ENCODE data around the gene ABCC1. TPM values are rescaled to one million over a fixed set of nuclear protein-coding genes. Genes with fewer than 3 reads are reported as not detected.

The ABCC1 gene
- total and polyA plus RNA-seq, 2 of the 8 experiments (the other 6 are each of a cell fraction or from before 2014, with no cell fraction given), result 42.6 to 66.8 TPM

GRCh38 chr16:16151315-16151714 lies 201.9 kb downstream of the ABCC1 start (continued):
- TF ChIP-seq CHD7 (IDR thresholded peaks at IDR 0.05; ENCODE audit: insufficient replicate concordance, low read length) (no peak), GTF2F1 (IDR thresholded peaks at IDR 0.05; ENCODE audit: borderline replicate concordance, low read depth, low read length) (no peak), TCF12 (IDR thresholded peaks at IDR 0.05; ENCODE audit: low read depth, low read length) (no peak), RFX5 (IDR thresholded peaks at IDR 0.05; ENCODE audit: borderline replicate concordance, low read depth, low read length) (no peak), KDM1A (IDR thresholded peaks at IDR 0.05; ENCODE audit: borderline replicate concordance, low read length) (no peak), EZH2 (IDR thresholded peaks at IDR 0.05; ENCODE audit: low read depth, low read length, severe bottlenecking) (no peak), EP300 (IDR thresholded peaks at IDR 0.05; ENCODE audit: borderline replicate concordance in 1 of 2, low read depth in 2 of 2, low read length in 2 of 2) (no peak), ZNF274 (IDR thresholded peaks at IDR 0.05; ENCODE audit: borderline replicate concordance, extremely low read depth, low read length) (no peak), YY1 (IDR thresholded peaks at IDR 0.05; ENCODE audit: low read depth, low read length) (no peak), JUND (IDR thresholded peaks at IDR 0.05; ENCODE audit: low read length) (no peak), CBX5 (IDR thresholded peaks at IDR 0.05; ENCODE audit: low read depth, low read length) (no peak), GABPA (IDR thresholded peaks at IDR 0.05; ENCODE audit: borderline replicate concordance, insufficient read depth, low read length) (no peak)
